PFSK-1 (cell line): Measurements from ENCODE around the gene FANCC.

ENCODE experiments used
- FOXP2 ChIP-seq: optimal IDR thresholded peaks from 2 replicates; pipeline ENCODE3; 2011; ENCODE audit warnings: borderline replicate concordance, control low read depth, inconsistent platforms; ENCODE audit not compliant: insufficient read depth; ENCODE audit errors: extremely low read length, extremely low read depth
- POLR2AphosphoS5 ChIP-seq: IDR thresholded peaks from 2 replicates; pipeline ENCODE4 v1.6.1; 2012; ENCODE audit warnings: low read depth, mild to moderate bottlenecking, control low read depth, low read length, moderate library complexity
- SIN3A ChIP-seq: IDR thresholded peaks from 2 replicates; pipeline ENCODE4 v1.6.1; 2012; ENCODE audit warnings: mild to moderate bottlenecking, low read length, moderate library complexity, borderline replicate concordance; ENCODE audit not compliant: insufficient read depth
- TAF1 ChIP-seq: IDR thresholded peaks from 2 replicates; pipeline ENCODE4 v1.6.1; 2012; ENCODE audit warnings: low read length, control low read depth, borderline replicate concordance; ENCODE audit not compliant: insufficient read depth
- TF ChIP-seq, protein P1 (sequence below), 2 experiments: IDR thresholded peaks; 2 replicates each; pipeline versions ENCODE4 v1.6.1 to v1.8.0; 2011 to 2012; ENCODE audit warnings: low read depth in 2 of 2, low read length in 2 of 2, control low read depth in 1 of 2, inconsistent platforms in 1 of 2, mild to moderate bottlenecking in 1 of 2, moderate library complexity in 1 of 2; ENCODE audit not compliant: insufficient read depth in 1 of 2

FANCC gene

DNA sequence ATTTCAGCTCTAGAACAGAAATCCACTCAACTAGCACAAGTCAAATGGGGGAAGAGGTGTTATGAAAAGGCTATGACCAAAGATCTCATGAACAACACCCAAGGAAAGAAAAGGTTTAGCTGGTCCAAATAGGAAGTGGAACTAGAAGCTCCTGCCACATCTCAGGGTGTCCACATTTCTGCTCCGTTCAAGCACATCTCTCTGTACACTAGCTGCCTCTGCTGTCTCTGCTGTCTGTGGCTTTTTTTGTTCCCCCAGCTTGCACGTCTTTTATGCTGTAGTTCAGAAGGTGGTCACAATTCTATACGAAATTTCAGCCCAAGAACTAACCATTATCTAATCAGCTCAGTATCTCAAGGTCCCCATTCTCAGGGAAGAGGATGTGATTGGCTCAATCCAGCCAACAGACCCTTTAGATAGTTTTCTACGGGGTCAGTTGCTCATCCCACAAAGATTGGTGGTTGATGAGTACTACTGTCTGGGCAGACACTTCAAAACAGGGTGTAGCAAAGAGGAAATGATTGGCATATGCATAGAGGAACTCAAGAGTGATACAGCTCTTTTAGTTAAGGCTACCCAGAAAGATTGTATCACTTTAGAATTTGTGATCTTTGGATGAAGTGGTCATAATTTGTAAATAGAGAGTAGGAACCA is 44.0 kb downstream of the FANCC start:
- TF ChIP-seq SIN3A (no peak), TAF1 (no peak), POLR2AphosphoS5 (no peak), FOXP2 (no peak)
- TF ChIP-seq, protein P1, sequence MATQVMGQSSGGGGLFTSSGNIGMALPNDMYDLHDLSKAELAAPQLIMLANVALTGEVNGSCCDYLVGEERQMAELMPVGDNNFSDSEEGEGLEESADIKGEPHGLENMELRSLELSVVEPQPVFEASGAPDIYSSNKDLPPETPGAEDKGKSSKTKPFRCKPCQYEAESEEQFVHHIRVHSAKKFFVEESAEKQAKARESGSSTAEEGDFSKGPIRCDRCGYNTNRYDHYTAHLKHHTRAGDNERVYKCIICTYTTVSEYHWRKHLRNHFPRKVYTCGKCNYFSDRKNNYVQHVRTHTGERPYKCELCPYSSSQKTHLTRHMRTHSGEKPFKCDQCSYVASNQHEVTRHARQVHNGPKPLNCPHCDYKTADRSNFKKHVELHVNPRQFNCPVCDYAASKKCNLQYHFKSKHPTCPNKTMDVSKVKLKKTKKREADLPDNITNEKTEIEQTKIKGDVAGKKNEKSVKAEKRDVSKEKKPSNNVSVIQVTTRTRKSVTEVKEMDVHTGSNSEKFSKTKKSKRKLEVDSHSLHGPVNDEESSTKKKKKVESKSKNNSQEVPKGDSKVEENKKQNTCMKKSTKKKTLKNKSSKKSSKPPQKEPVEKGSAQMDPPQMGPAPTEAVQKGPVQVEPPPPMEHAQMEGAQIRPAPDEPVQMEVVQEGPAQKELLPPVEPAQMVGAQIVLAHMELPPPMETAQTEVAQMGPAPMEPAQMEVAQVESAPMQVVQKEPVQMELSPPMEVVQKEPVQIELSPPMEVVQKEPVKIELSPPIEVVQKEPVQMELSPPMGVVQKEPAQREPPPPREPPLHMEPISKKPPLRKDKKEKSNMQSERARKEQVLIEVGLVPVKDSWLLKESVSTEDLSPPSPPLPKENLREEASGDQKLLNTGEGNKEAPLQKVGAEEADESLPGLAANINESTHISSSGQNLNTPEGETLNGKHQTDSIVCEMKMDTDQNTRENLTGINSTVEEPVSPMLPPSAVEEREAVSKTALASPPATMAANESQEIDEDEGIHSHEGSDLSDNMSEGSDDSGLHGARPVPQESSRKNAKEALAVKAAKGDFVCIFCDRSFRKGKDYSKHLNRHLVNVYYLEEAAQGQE (IDR thresholded peaks at IDR 0.05; ENCODE audit: insufficient read depth in 1 of 2, low read depth in 2 of 2, low read length in 2 of 2), result no peak

DNA sequence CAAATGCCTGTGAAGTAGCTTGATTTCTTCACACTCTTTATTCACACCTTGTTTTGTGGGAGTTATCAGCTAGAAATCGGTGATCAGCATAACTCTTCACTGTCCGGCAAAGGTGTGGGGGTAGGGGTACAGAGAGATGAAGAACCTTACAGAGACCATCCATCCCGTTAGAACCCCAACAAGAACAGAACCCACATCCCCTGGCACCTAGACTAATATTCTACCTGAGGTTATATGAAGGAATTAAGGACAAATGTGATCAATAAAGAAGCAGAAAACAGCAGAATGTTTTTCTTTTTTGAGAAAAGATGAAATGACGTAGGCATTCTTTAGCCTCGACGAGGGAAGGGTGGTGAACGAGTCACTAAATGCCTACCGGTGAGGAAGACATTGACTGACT is 44.7 kb downstream of the FANCC start:
- no peak for TF ChIP-seq SIN3A
- no peak for TF ChIP-seq FOXP2
- no peak for TF ChIP-seq TAF1
- TF ChIP-seq, protein P1 (IDR thresholded peaks at IDR 0.05; ENCODE audit: insufficient read depth in 1 of 2, low read depth in 2 of 2, low read length in 2 of 2), result no peak
- TF ChIP-seq POLR2AphosphoS5, result no peak

DNA sequence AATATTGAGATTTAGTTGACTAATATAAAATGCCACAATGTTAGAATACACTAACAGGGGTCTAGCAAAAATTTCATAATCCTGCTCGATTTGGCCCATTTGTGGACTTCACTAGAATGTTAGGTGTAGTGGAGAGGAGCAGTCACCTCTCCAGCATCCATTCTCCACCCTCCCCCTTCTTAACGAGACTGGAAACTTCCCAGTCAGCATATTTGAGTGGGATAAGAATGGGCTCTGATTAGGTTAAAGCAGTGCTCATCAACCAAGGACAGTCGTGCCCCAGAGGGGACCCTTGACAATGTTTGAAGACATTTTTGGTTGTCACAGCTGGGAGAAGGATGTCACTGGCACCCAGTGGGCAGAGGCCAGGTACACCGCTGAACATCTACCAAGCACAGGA is 46.7 kb downstream of the FANCC start:
- TF ChIP-seq SIN3A, result no peak

DNA sequence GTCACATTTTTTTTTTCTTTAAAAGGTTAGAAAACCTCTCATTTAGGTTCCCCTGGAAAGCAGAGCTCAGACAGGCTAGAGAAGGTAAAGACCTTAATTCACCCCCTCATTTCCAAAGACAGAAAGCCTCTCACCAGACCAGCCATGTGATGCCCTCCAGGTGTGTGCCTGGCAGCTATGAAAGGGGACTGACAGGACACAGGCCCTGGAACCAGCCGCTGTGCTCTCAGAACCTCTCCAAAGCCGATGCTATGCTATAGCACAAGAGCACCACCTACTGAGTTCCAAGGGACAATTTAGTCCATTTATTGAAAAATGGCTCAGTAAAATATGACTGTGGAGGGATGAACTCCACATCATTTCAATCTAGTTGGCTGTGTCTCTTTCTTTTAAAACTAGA is 48.8 kb downstream of the FANCC start:
- TF ChIP-seq POLR2AphosphoS5 (no peak), TAF1 (no peak), FOXP2 (no peak), SIN3A (no peak)
- TF ChIP-seq, protein P1 (IDR thresholded peaks at IDR 0.05; ENCODE audit: insufficient read depth in 1 of 2, low read depth in 2 of 2, low read length in 2 of 2), result no peak

DNA sequence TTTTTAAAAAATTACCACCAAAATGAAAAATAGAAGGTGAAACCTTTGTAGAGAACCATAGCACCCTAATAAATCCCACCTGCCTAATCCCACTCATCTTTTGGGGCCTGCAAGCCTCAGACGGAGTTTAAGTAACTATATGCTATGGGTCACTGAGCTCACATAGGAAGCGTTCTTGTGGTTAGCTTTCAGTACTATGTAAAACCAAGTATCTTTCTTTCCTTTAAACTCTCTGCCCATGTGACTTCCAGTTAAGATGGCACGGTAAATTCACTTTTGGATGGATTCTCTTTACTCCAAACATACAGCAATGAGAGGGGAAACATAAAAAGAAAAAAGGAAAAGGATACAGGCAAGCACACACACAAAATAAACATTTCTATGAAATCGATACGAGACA is 50.9 kb downstream of the FANCC start:
- no peak for TF ChIP-seq POLR2AphosphoS5
- TF ChIP-seq, protein P1 (IDR thresholded peaks at IDR 0.05; ENCODE audit: insufficient read depth in 1 of 2, low read depth in 2 of 2, low read length in 2 of 2), result no peak
- TF ChIP-seq SIN3A, result no peak
- no peak for TF ChIP-seq TAF1
- TF ChIP-seq FOXP2, result no peak
